Endothelial cell of umbilical vein (primary cell): ENCODE results near the gene RAD1.

Source experiments
- EZH2 ChIP-seq: IDR thresholded peaks from 2 replicates; pipeline ENCODE4 v1.6.1; 2012; ENCODE audit warnings: borderline replicate concordance, low read depth, mild to moderate bottlenecking, moderate library complexity, low read length, inconsistent platforms; ENCODE audit not compliant: severe bottlenecking
- GATA2 ChIP-seq: IDR thresholded peaks from 2 replicates; pipeline ENCODE4 v1.7.0; 2011; ENCODE audit warnings: low read depth, mild to moderate bottlenecking, moderate library complexity, mixed read lengths, low read length; ENCODE audit not compliant: insufficient read length, insufficient read depth
- TF ChIP-seq, protein P1 (sequence below), 2 donors: IDR thresholded peaks; 1 replicate in 1 of 2; 2 replicates in 1 of 2; pipeline ENCODE4 v1.5.1; 2011; ENCODE audit warnings: low read length in 2 of 2, mild to moderate bottlenecking in 2 of 2, moderate library complexity in 2 of 2, control low read depth in 1 of 2, inconsistent platforms in 1 of 2, low read depth in 1 of 2; ENCODE audit not compliant: insufficient read depth in 1 of 2; ENCODE audit errors: extremely low read depth in 1 of 2

GRCh38 chr5:34919077-34919476 lies 3.8 kb upstream of the RAD1 start:
- TF ChIP-seq, protein P1, sequence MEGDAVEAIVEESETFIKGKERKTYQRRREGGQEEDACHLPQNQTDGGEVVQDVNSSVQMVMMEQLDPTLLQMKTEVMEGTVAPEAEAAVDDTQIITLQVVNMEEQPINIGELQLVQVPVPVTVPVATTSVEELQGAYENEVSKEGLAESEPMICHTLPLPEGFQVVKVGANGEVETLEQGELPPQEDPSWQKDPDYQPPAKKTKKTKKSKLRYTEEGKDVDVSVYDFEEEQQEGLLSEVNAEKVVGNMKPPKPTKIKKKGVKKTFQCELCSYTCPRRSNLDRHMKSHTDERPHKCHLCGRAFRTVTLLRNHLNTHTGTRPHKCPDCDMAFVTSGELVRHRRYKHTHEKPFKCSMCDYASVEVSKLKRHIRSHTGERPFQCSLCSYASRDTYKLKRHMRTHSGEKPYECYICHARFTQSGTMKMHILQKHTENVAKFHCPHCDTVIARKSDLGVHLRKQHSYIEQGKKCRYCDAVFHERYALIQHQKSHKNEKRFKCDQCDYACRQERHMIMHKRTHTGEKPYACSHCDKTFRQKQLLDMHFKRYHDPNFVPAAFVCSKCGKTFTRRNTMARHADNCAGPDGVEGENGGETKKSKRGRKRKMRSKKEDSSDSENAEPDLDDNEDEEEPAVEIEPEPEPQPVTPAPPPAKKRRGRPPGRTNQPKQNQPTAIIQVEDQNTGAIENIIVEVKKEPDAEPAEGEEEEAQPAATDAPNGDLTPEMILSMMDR (IDR thresholded peaks at IDR 0.05; ENCODE audit: extremely low read depth in 1 of 2, insufficient read depth in 1 of 2, low read depth in 1 of 2, low read length in 2 of 2) = no peak
- no peak for TF ChIP-seq GATA2
- no peak for TF ChIP-seq EZH2
